Astrocyte (in vitro differentiated cells and primary cell): Measurements from ENCODE around the gene WDR33.

Source experiments
- CTCF ChIP-seq: IDR thresholded peaks from 2 replicates; pipeline ENCODE4 v1.5.1; 2011; ENCODE audit warnings: low read depth, mild to moderate bottlenecking, inconsistent platforms, low read length, moderate library complexity; ENCODE audit not compliant: insufficient read depth
- EZH2 ChIP-seq: IDR thresholded peaks from 2 replicates; pipeline ENCODE4 v1.6.1; 2012; ENCODE audit warnings: mild to moderate bottlenecking, low read length, inconsistent platforms; ENCODE audit not compliant: insufficient read depth

GRCh38 chr2:127671557-127672302, 139.2 kb downstream of the WDR33 start:
- TF ChIP-seq CTCF, result no peak
- no peak for TF ChIP-seq EZH2
